Karpas-422 (cell line): ENCODE results near the gene DUOXA1. TPM values are rescaled to one million over a fixed set of nuclear protein-coding genes. Genes with fewer than 3 reads are reported as not detected.

Experiments used
- DNase-seq: peaks from one replicate; pipeline ENCODE4 v3.0.0-alpha.2; 2015
- H2AFZ ChIP-seq: fragments of 200-600 bp; sonication (generic); 2 replicates; pipeline ENCODE4 v1.6.1; 2014; ENCODE audit warnings: antibody characterized with exemption, low read length, mixed read lengths
- H3K27ac ChIP-seq: fragments of 200-600 bp; sonication (generic); 2 replicates; pipeline ENCODE4 v1.5.1; 2014; ENCODE audit warnings: mild to moderate bottlenecking, low read length, moderate library complexity
- H3K27me3 ChIP-seq: fragments of 200-600 bp; sonication (generic); 2 replicates; pipeline ENCODE4 v1.6.1; 2014; ENCODE audit warnings: low read length, mixed read lengths
- H3K36me3 ChIP-seq: fragments of 200-600 bp; sonication (generic); 2 replicates; pipeline ENCODE4 v1.6.1; 2014; ENCODE audit warnings: low read length, mixed read lengths; ENCODE audit not compliant: insufficient read depth
- H3K4me1 ChIP-seq: fragments of 200-600 bp; sonication (generic); 2 replicates; pipeline ENCODE4 v1.6.1; 2014; ENCODE audit warnings: mild to moderate bottlenecking, low read length, mixed read lengths
- H3K4me2 ChIP-seq: fragments of 200-600 bp; sonication (generic); 2 replicates; pipeline ENCODE4 v1.6.1; 2014; ENCODE audit warnings: low read length, low read depth, mild to moderate bottlenecking; ENCODE audit not compliant: poor library complexity, severe bottlenecking
- H3K4me3 ChIP-seq: fragments of 200-600 bp; sonication (generic); 2 replicates; pipeline ENCODE4 v1.5.1; 2014; ENCODE audit warnings: mild to moderate bottlenecking, antibody characterized with exemption, low read length, mixed read lengths
- H3K79me2 ChIP-seq: fragments of 200-600 bp; sonication (generic); 2 replicates; pipeline ENCODE4 v1.6.1; 2014; ENCODE audit warnings: mild to moderate bottlenecking, low read length, mixed read lengths
- H3K9ac ChIP-seq: fragments of 200-600 bp; sonication (generic); 2 replicates; pipeline ENCODE4 v1.6.0; 2014; ENCODE audit warnings: low read length
- H3K9me2 ChIP-seq: fragments of 200-600 bp; sonication (generic), shearing (Covaris generic); replicated peaks from 2 replicates; pipeline ENCODE4 v1.6.0; 2014; ENCODE audit warnings: mild to moderate bottlenecking, low read length, moderate library complexity; ENCODE audit not compliant: insufficient read depth
- H3K9me3 ChIP-seq: fragments of 300-700, 200-600 bp; sonication (generic); 2 replicates; pipeline ENCODE4 v1.6.1; 2014; ENCODE audit warnings: low read length, mixed read lengths
- H4K20me1 ChIP-seq: fragments of 200-600 bp; sonication (generic); 2 replicates; pipeline ENCODE4 v1.6.1; 2014; ENCODE audit warnings: mild to moderate bottlenecking, antibody characterized with exemption, low read length, low read depth; ENCODE audit not compliant: insufficient read depth
- total RNA-seq: library from RNA; depleted of rRNA; stranded (reverse); fragments of >200 nt; shearing (Covaris generic); gene quantifications from 2 replicates; pipeline ENCODE4 v1.2.3, GENCODE V29; 2014; ENCODE audit warnings: low replicate concordance

The DUOXA1 gene
- total RNA-seq, 1 experiment from 2014 or later: not detected

- Histone ChIP-seq H3K9ac (no peak overlapping the region), H3K9me2 (no peaks in the 10 kb centered on the region), H3K4me2 (no peak overlapping the region), H3K36me3 (no peaks in the 10 kb centered on the region), H3K9me3 (no peaks in the 10 kb centered on the region), H3K79me2 (no peaks in the 10 kb centered on the region), H3K27ac (no peak overlapping the region), H2AFZ (no peak overlapping the region), H4K20me1 (no peaks in the 10 kb centered on the region), H3K4me1 (no peaks in the 10 kb centered on the region), H3K27me3 (no peaks in the 10 kb centered on the region), H3K4me3 (no peak overlapping the region)
- no peak for DNase-seq
Observed at GRCh38 chr15:45148076-45149059, 18.7 kb upstream of the DUOXA1 start.

GRCh38 chr15:45147606-45148005, 17.9 kb upstream of the DUOXA1 start:
- no peak overlapping the region for H3K4me3 ChIP-seq
- H3K4me1 ChIP-seq: no peaks in the 10 kb centered on the region
- no peaks in the 10 kb centered on the region for H3K36me3 ChIP-seq
- no peaks in the 10 kb centered on the region for H3K9me2 ChIP-seq
- no peaks in the 10 kb centered on the region for H3K79me2 ChIP-seq
- H3K27me3 ChIP-seq: no peaks in the 10 kb centered on the region
- no peak for DNase-seq
- no peak overlapping the region for H3K4me2 ChIP-seq
- no peak overlapping the region for H2AFZ ChIP-seq
- H3K9me3 ChIP-seq: no peaks in the 10 kb centered on the region
- H3K27ac ChIP-seq: no peak overlapping the region
- no peak overlapping the region for H3K9ac ChIP-seq
- H4K20me1 ChIP-seq: no peaks in the 10 kb centered on the region

- Histone ChIP-seq H3K4me1 (no peaks in the 10 kb centered on the region), H3K4me3 (no peak overlapping the region), H3K4me2 (no peak overlapping the region), H3K9ac (no peak overlapping the region), H3K9me2 (no peaks in the 10 kb centered on the region), H3K36me3 (no peaks in the 10 kb centered on the region), H3K79me2 (no peaks in the 10 kb centered on the region), H3K9me3 (no peaks in the 10 kb centered on the region), H3K27me3 (no peaks in the 10 kb centered on the region), H3K27ac (no peak overlapping the region), H4K20me1 (no peaks in the 10 kb centered on the region), H2AFZ (no peak overlapping the region)
- DNase-seq: no peak
Observed at GRCh38 chr15:45146405-45146804, 16.7 kb upstream of the DUOXA1 start.

GRCh38 chr15:45144775-45145174, 15.1 kb upstream of the DUOXA1 start:
- Histone ChIP-seq H3K36me3 (no peaks in the 10 kb centered on the region), H3K79me2 (no peaks in the 10 kb centered on the region), H3K27ac (no peak overlapping the region), H2AFZ (no peak overlapping the region), H4K20me1 (no peaks in the 10 kb centered on the region), H3K27me3 (no peaks in the 10 kb centered on the region), H3K9ac (no peak overlapping the region), H3K4me3 (no peak overlapping the region), H3K9me2 (no peaks in the 10 kb centered on the region), H3K9me3 (no peaks in the 10 kb centered on the region), H3K4me2 (no peak overlapping the region), H3K4me1 (no peaks in the 10 kb centered on the region)
- DNase-seq: no peak

GRCh38 chr15:45143946-45144345, 14.3 kb upstream of the DUOXA1 start:
- H3K4me1 ChIP-seq: no peaks in the 10 kb centered on the region
- H3K79me2 ChIP-seq: no peaks in the 10 kb centered on the region

GRCh38 chr15:45143056-45143455, 13.4 kb upstream of the DUOXA1 start:
- DNase-seq: no peak
- no peak overlapping the region for H3K4me3 ChIP-seq
- H3K9ac ChIP-seq: no peak overlapping the region
- H3K27ac ChIP-seq: no peak overlapping the region
- H3K9me2 ChIP-seq: no peaks in the 10 kb centered on the region
- H3K9me3 ChIP-seq: no peaks in the 10 kb centered on the region
- no peaks in the 10 kb centered on the region for H3K27me3 ChIP-seq
- H4K20me1 ChIP-seq: no peaks in the 10 kb centered on the region
- H3K4me1 ChIP-seq: no peaks in the 10 kb centered on the region
- H3K4me2 ChIP-seq: no peak overlapping the region
- no peaks in the 10 kb centered on the region for H3K79me2 ChIP-seq
- H2AFZ ChIP-seq: no peak overlapping the region
- no peaks in the 10 kb centered on the region for H3K36me3 ChIP-seq

More at GRCh38 chr15:45143946-45144345, 14.3 kb upstream of the DUOXA1 start:
- H3K9me2 ChIP-seq: no peaks in the 10 kb centered on the region
- no peaks in the 10 kb centered on the region for H4K20me1 ChIP-seq
- no peak for DNase-seq
- no peak overlapping the region for H3K4me3 ChIP-seq
- H3K4me2 ChIP-seq: no peak overlapping the region
- no peaks in the 10 kb centered on the region for H3K27me3 ChIP-seq
- H3K36me3 ChIP-seq: no peaks in the 10 kb centered on the region
- no peak overlapping the region for H2AFZ ChIP-seq
- no peaks in the 10 kb centered on the region for H3K9me3 ChIP-seq
- no peak overlapping the region for H3K27ac ChIP-seq
- no peak overlapping the region for H3K9ac ChIP-seq

- no peak for DNase-seq
- Histone ChIP-seq H4K20me1 (no peaks in the 10 kb centered on the region), H3K9me3 (no peaks in the 10 kb centered on the region), H3K36me3 (no peaks in the 10 kb centered on the region), H3K79me2 (no peaks in the 10 kb centered on the region), H3K27me3 (no peaks in the 10 kb centered on the region), H3K9ac (no peak overlapping the region), H3K9me2 (no peaks in the 10 kb centered on the region), H3K4me3 (no peak overlapping the region), H3K27ac (no peak overlapping the region), H3K4me1 (no peaks in the 10 kb centered on the region), H3K4me2 (no peak overlapping the region), H2AFZ (no peak overlapping the region)
Observed at GRCh38 chr15:45141386-45141785, 11.7 kb upstream of the DUOXA1 start.

GRCh38 chr15:45140557-45141250, 11.0 kb upstream of the DUOXA1 start:
- no peaks in the 10 kb centered on the region for H3K36me3 ChIP-seq
- H3K27ac ChIP-seq: no peak overlapping the region
- no peaks in the 10 kb centered on the region for H3K79me2 ChIP-seq
- H3K4me3 ChIP-seq: no peak overlapping the region
- H3K9me3 ChIP-seq: no peaks in the 10 kb centered on the region
- H3K9ac ChIP-seq: no peak overlapping the region
- no peaks in the 10 kb centered on the region for H3K27me3 ChIP-seq
- H3K9me2 ChIP-seq: no peaks in the 10 kb centered on the region
- no peak for DNase-seq
- no peaks in the 10 kb centered on the region for H4K20me1 ChIP-seq
- no peak overlapping the region for H3K4me2 ChIP-seq
- no peaks in the 10 kb centered on the region for H3K4me1 ChIP-seq
- no peak overlapping the region for H2AFZ ChIP-seq
